Tibial nerve (tissue), 4 donors: ENCODE measurements around the gene PMEL.

Experiments
- CTCF ChIP-seq, 5 experiments: fragments of 200-600 bp in 3 of 5; fragments of 450-650 bp in 2 of 5; sonication (generic) in 3 of 5; IDR thresholded peaks; one replicate each; pipeline ENCODE4 v1.5.1; 2016 to 2019; ENCODE audit warnings: antibody characterized with exemption in 5 of 5, mild to moderate bottlenecking in 3 of 5, moderate library complexity in 2 of 5
- EP300 ChIP-seq, 2 donors: sonication (generic); formaldehyde crosslinking; IDR thresholded peaks; one replicate each; pipeline ENCODE4 v1.6.1; 2017; ENCODE audit warnings: antibody characterized with exemption in 2 of 2, mild to moderate bottlenecking in 1 of 2
- POLR2A ChIP-seq, 2 donors: fragments of 450-650 bp; IDR thresholded peaks; one replicate each; pipeline ENCODE4 v1.6.1; 2017; ENCODE audit warnings: antibody characterized with exemption in 2 of 2, mild to moderate bottlenecking in 2 of 2, moderate library complexity in 2 of 2

- TF ChIP-seq CTCF (IDR thresholded peaks at IDR 0.05), result no peak
- TF ChIP-seq POLR2A (IDR thresholded peaks at IDR 0.05), result no peak
- TF ChIP-seq EP300 (IDR thresholded peaks at IDR 0.05), result no peak
Measured at GRCh38 chr12:55979069-55979468, 13.2 kb upstream of the PMEL start.
